Body of pancreas (tissue), 4 donors: ENCODE data around the gene SLC4A1AP.

Source experiments
- POLR2A ChIP-seq, 3 donors: fragments of 450-650 bp; IDR thresholded peaks; one replicate each; pipeline ENCODE4 v1.6.1; 2016; ENCODE audit warnings: antibody characterized with exemption in 3 of 3, mild to moderate bottlenecking in 2 of 3
- TF ChIP-seq, protein P1 (sequence below), 7 experiments: fragments of 450-650 bp in 4 of 7; fragments of 200-600 bp in 3 of 7; sonication (generic) in 3 of 7; IDR thresholded peaks; one replicate each; pipeline ENCODE4 v1.5.1; 2016 to 2019; ENCODE audit warnings: antibody characterized with exemption in 7 of 7

DNA sequence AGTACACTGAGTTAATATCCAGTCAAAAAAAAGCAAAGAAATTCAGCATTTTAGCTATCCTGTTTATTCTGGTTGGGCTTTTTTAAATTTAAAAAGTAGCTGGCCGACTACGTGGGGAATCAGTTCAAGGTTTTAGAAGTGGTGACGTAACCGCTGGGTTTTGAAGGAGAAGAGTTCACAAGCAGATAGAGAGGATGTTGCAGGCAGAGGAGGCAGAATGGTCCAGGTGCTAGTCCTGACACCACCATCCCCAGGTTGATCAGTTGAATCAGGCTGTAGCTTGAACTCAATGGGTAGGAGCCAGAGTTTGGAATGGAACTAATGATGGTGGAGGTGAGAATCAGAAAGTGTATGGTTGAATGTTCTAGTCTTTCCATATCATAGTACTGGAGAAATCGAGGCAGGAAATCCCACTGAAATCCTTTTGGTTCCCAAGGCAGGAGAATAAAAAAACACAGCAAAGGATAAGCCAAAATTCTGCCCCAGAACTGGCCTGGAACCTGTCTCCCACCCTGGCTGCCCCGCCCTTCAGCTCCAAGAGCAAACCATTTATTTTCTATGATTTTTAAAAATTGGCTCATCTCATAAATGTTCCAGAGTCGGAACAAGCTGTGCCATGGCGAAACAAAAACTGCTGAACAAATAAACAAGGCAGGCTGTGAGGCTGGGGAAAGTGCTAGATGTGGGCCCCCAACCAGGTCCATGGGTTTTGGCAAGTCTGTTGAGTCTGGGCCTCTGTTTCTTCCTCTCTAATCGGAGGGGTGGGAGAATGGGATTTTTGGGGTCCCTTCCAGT, 44.0 kb downstream of the SLC4A1AP start:
- TF ChIP-seq, protein P1, sequence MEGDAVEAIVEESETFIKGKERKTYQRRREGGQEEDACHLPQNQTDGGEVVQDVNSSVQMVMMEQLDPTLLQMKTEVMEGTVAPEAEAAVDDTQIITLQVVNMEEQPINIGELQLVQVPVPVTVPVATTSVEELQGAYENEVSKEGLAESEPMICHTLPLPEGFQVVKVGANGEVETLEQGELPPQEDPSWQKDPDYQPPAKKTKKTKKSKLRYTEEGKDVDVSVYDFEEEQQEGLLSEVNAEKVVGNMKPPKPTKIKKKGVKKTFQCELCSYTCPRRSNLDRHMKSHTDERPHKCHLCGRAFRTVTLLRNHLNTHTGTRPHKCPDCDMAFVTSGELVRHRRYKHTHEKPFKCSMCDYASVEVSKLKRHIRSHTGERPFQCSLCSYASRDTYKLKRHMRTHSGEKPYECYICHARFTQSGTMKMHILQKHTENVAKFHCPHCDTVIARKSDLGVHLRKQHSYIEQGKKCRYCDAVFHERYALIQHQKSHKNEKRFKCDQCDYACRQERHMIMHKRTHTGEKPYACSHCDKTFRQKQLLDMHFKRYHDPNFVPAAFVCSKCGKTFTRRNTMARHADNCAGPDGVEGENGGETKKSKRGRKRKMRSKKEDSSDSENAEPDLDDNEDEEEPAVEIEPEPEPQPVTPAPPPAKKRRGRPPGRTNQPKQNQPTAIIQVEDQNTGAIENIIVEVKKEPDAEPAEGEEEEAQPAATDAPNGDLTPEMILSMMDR (IDR thresholded peaks at IDR 0.05): no peak
- no peak for TF ChIP-seq POLR2A (IDR thresholded peaks at IDR 0.05)
